ENCODE measurements around the gene PRPF6. TPM values are rescaled to one million over a fixed set of nuclear protein-coding genes. Genes with fewer than 3 reads are reported as not detected.

Gene PRPF6
- total RNA-seq, 4 donors from 2014 or later: 28.5 to 73.0 (median 69.6) TPM

- H3K4me1 ChIP-seq: no peaks in the 10 kb centered on the region
- no peaks in the 10 kb centered on the region for H3K9me3 ChIP-seq
- no peaks in the 10 kb centered on the region for H3K27me3 ChIP-seq
- intact Hi-C loops (cut with DNase I; ENCODE audit: low total_unique reads): no loop called here
- no peak overlapping the region for H3K27ac ChIP-seq
- no peak overlapping the region for H3K4me3 ChIP-seq
- no peaks in the 10 kb centered on the region for H3K36me3 ChIP-seq
- TF ChIP-seq POLR2A (IDR thresholded peaks at IDR 0.05): no peak
- no peak for TF ChIP-seq CTCF (IDR thresholded peaks at IDR 0.05)
- no peak for DNase-seq
Observed at GRCh38 chr20:64027981-64028685, 47.2 kb downstream of the PRPF6 start.

DNA sequence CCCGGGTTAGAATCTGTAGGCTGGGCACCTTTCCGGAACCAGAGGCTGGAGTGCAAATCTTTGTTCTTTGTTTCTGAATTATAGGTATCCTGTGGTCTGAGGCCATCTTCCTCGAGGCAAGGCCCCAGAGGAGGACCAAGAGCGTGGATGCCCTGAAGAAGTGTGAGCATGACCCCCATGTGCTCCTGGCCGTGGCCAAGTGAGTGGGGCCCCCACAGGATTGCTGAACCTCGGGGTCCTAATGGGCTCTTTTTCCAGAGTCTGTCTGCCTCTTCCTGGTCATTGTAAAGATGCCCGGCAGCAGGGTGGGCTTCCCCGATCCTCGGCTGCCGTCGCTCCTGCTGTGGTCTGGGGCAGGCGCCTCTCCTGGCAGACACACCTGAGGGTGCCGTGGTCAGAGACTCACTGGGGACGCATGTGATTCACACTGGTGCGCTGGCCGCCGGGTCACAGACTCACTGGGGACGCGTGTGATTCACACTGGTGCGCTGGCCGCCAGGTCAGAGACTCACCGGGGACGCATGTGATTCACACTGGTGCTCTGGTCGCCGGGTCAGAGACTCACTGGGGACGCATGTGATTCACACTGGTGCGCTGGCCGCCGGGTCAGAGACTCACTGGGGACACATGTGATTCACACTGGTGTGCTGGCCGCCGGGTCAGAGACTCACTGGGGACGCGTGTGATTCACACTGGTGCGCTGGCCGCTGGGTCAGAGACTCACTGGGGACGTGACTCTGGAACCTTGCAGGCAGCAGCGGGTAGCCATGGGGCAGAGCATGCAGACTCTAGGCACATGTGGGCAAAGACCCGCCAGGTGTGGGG lies 48.6 kb downstream of the PRPF6 start:
- intact Hi-C loops (cut with DNase I; ENCODE audit: low total_unique reads): no loop called here
- Histone ChIP-seq H3K36me3 (no peaks in the 10 kb centered on the region), H3K9me3 (no peaks in the 10 kb centered on the region), H3K27ac (no peak overlapping the region), H3K27me3 (no peaks in the 10 kb centered on the region), H3K4me1 (no peaks in the 10 kb centered on the region), H3K4me3 (no peak overlapping the region)
- TF ChIP-seq CTCF (IDR thresholded peaks at IDR 0.05): no peak
- TF ChIP-seq POLR2A (IDR thresholded peaks at IDR 0.05): no peak
- DNase-seq: no peak

DNA sequence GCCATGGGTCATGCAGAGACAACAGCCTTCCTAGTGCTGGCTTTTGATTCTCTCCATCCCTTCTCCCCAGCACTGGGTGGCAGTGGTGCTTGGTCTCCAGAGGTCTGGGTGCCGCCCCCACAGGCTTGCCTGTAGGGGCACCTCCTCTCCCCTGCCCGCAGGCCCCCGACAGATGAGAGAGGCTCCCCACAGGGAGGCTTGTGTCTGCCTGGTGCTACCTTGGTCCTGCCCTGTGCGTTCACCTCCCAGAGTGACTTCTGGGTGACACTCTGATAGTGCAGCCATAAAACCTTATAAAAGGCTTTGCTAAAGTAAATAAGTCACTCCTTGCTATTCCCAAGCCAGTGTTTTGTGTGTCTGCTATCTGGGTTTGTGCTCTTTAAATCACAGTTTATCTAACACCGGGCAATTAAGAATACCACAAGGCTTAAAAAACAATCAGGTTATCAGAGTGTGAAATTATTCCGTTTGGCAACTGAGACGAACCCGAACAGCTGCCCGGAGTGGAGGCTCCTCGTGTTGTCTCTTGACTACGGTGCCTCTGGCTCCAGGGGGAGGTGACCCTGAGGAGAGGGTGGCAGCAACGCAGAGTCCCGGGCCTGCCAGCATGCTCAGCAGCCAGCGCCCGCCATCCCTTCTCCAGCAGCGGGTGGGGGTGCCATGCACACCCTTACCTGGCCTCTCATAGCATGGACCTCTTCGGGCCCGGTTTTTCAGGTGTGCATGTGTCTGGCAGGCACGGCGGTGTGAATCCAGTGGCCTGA lies 49.6 kb downstream of the PRPF6 start:
- H3K27ac ChIP-seq: no peak overlapping the region
- TF ChIP-seq CTCF (IDR thresholded peaks at IDR 0.05): no peak
- TF ChIP-seq POLR2A (IDR thresholded peaks at IDR 0.05): no peak
- no peak overlapping the region for H3K4me3 ChIP-seq
- no peaks in the 10 kb centered on the region for H3K36me3 ChIP-seq
- H3K9me3 ChIP-seq: no peaks in the 10 kb centered on the region
- intact Hi-C loops (cut with DNase I; ENCODE audit: low total_unique reads): no loop called here
- no peaks in the 10 kb centered on the region for H3K27me3 ChIP-seq
- DNase-seq: no peak
- no peaks in the 10 kb centered on the region for H3K4me1 ChIP-seq

DNA sequence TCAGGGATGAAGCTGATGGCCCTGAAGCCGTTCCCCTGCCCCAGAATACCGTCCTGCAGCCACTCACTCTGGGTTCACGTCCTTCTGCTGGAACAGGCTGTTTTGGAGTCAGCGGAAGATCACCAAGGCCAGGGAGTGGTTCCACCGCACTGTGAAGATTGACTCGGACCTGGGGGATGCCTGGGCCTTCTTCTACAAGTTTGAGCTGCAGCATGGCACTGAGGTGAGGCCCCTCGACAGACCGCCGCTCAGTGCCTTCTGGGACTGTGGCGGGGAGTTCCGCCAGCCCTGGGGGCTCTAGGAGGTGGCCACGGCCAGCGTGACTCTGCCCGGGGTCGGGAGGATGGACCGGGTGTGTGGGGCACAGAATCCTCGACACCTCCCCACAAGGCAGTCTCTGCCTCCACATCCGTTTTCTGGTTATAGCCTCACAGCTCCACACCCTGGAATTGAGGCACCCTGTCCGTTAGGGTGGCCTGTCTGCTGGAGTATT lies 50.9 kb downstream of the PRPF6 start:
- TF ChIP-seq POLR2A (IDR thresholded peaks at IDR 0.05): no peak
- no peak for TF ChIP-seq CTCF (IDR thresholded peaks at IDR 0.05)
- H3K36me3 ChIP-seq: no peaks in the 10 kb centered on the region
- no peaks in the 10 kb centered on the region for H3K9me3 ChIP-seq
- no peaks in the 10 kb centered on the region for H3K4me1 ChIP-seq
- no peak overlapping the region for H3K27ac ChIP-seq
- H3K27me3 ChIP-seq: no peaks in the 10 kb centered on the region
- intact Hi-C loops (cut with DNase I; ENCODE audit: low total_unique reads): no loop called here
- H3K4me3 ChIP-seq: no peak overlapping the region
- no peak for DNase-seq
